CD14-positive monocyte (primary cell): Measurements from ENCODE around the gene CA5A. TPM values are rescaled to one million over a fixed set of nuclear protein-coding genes. Genes with fewer than 3 reads are reported as not detected.

Source experiments
- DNase-seq, 3 donors: peaks; one replicate each; pipeline ENCODE4 v3.0.0-alpha.2; 2011 to 2022
- H2AFZ ChIP-seq: 2 replicates; pipeline ENCODE4 v1.6.0; 2012; ENCODE audit warnings: mild to moderate bottlenecking, low read depth, low read length, inconsistent platforms; ENCODE audit not compliant: insufficient read depth, poor library complexity, severe bottlenecking
- H3K27ac ChIP-seq, 2 donors: 1 replicate in 1 of 2; 2 replicates in 1 of 2; pipeline ENCODE4 v1.5.1; 2012 to 2013; ENCODE audit warnings: low read length in 2 of 2, control low read depth in 1 of 2, inconsistent platforms in 1 of 2, low read depth in 1 of 2, mild to moderate bottlenecking in 1 of 2
- H3K27me3 ChIP-seq, 2 donors: one replicate each; pipeline versions ENCODE4 v1.6.0 to v1.6.1; 2011 to 2013; ENCODE audit warnings: low read length in 2 of 2; ENCODE audit not compliant: control insufficient read depth in 2 of 2, insufficient read depth in 2 of 2
- H3K36me3 ChIP-seq, 2 donors: replicated peaks in 1 of 2; 1 replicate in 1 of 2; 2 replicates in 1 of 2; pipeline versions ENCODE4 v1.5.1 to v1.6.1; 2012 to 2013; ENCODE audit warnings: low read length in 2 of 2, control low read depth in 1 of 2, inconsistent platforms in 1 of 2, mild to moderate bottlenecking in 1 of 2; ENCODE audit not compliant: insufficient read depth in 2 of 2, control insufficient read depth in 1 of 2
- H3K4me1 ChIP-seq, 2 donors: 1 replicate in 1 of 2; 2 replicates in 1 of 2; pipeline versions ENCODE4 v1.5.1 to v1.6.1; 2012 to 2013; ENCODE audit warnings: low read length in 2 of 2, control low read depth in 1 of 2, inconsistent platforms in 1 of 2, mild to moderate bottlenecking in 1 of 2, moderate library complexity in 1 of 2; ENCODE audit not compliant: insufficient read depth in 2 of 2, control insufficient read depth in 1 of 2
- H3K4me2 ChIP-seq: replicated peaks from 2 replicates; pipeline ENCODE3; 2012; ENCODE audit warnings: low read length, moderate library complexity, mild to moderate bottlenecking; ENCODE audit not compliant: poor library complexity, severe bottlenecking; ENCODE audit errors: extremely low read depth
- H3K4me3 ChIP-seq, 3 experiments: fragments of 200-600 bp in 1 of 3; sonication (generic) in 1 of 3; replicated peaks in 1 of 3; 1 replicate in 2 of 3; 2 replicates in 1 of 3; pipeline ENCODE4 v1.5.1; 2011 to 2013; ENCODE audit warnings: low read length in 3 of 3, mild to moderate bottlenecking in 3 of 3, control low read depth in 2 of 3, low read depth in 2 of 3, inconsistent platforms in 1 of 3, moderate library complexity in 1 of 3
- H3K79me2 ChIP-seq: 2 replicates; pipeline ENCODE4 v1.6.0; 2012; ENCODE audit warnings: mild to moderate bottlenecking, control low read depth, inconsistent platforms, low read length, moderate library complexity; ENCODE audit not compliant: insufficient read depth
- H3K9ac ChIP-seq: 2 replicates; pipeline ENCODE4 v1.6.0; 2017; ENCODE audit warnings: low read length, mild to moderate bottlenecking; ENCODE audit not compliant: insufficient read depth, poor library complexity, severe bottlenecking
- H3K9me3 ChIP-seq, 2 donors: replicated peaks in 1 of 2; 1 replicate in 1 of 2; 2 replicates in 1 of 2; pipeline versions ENCODE4 v1.5.1 to v1.6.1; 2012 to 2013; ENCODE audit warnings: low read length in 2 of 2, control low read depth in 1 of 2; ENCODE audit not compliant: control insufficient read depth in 1 of 2, insufficient read depth in 1 of 2
- H4K20me1 ChIP-seq: 2 replicates; pipeline ENCODE4 v1.6.0; 2012; ENCODE audit warnings: mild to moderate bottlenecking, low read length, control low read depth, moderate library complexity; ENCODE audit not compliant: insufficient read depth
- H3K27ac Mint-ChIP-seq, 7 donors: one replicate each; pipeline ENCODE4 v1.8.0; 2020; ENCODE audit warnings: mild to moderate bottlenecking in 7 of 7, mixed read lengths in 7 of 7, moderate library complexity in 6 of 7, inconsistent platforms in 2 of 7
- H3K27me3 Mint-ChIP-seq, 3 donors: one replicate each; pipeline ENCODE4 v1.8.0; 2021 to 2022; ENCODE audit warnings: low read depth in 3 of 3, mild to moderate bottlenecking in 3 of 3, mixed read lengths in 3 of 3, moderate library complexity in 3 of 3, inconsistent platforms in 1 of 3
- H3K36me3 Mint-ChIP-seq, 2 donors: one replicate each; pipeline ENCODE4 v1.8.0; 2020; ENCODE audit warnings: mixed read lengths in 2 of 2, inconsistent platforms in 1 of 2, mild to moderate bottlenecking in 1 of 2
- H3K4me1 Mint-ChIP-seq: one replicate; pipeline ENCODE4 v1.8.0; 2020; ENCODE audit warnings: mild to moderate bottlenecking, mixed read lengths
- H3K4me3 Mint-ChIP-seq, 2 donors: one replicate each; pipeline ENCODE4 v1.8.0; 2020; ENCODE audit warnings: mild to moderate bottlenecking in 2 of 2, mixed read lengths in 2 of 2, moderate library complexity in 1 of 2
- H3K9me3 Mint-ChIP-seq, 7 donors: one replicate each; pipeline ENCODE4 v1.8.0; 2020 to 2022; ENCODE audit warnings: mixed read lengths in 7 of 7, mild to moderate bottlenecking in 6 of 7, moderate library complexity in 6 of 7, inconsistent platforms in 2 of 7
- WGBS: methylation state at CpG from one replicate; pipeline ENCODE4 v1.1.5; 2013; ENCODE audit warnings: missing lambda C conversion rate; ENCODE audit not compliant: insufficient coverage; 5-methylcytosine and 5-hydroxymethylcytosine counted together
- intact Hi-C, 2 donors: fragments of 100-400 bp; cut with micrococcal nuclease; formaldehyde crosslinking; loops; one replicate each; pipeline versions ENCODE4 v1.15.0 to v1.15.1; 2023
- polyA plus RNA-seq, 3 donors: library from polyadenylated mRNA; depleted of rRNA in 1 of 3; unstranded in 2 of 3; stranded (reverse) in 1 of 3; fragments of 300-500 nt in 2 of 3; fragments of >200 nt in 1 of 3; fragmentation: Illumina TruSeq in 2 of 3; gene quantifications; 1 replicate in 2 of 3; 2 replicates in 1 of 3; pipeline ENCODE4 v1.2.3, GENCODE V29; 2012 to 2021
- TF ChIP-seq, protein P1 (sequence below): fragments of 200-600 bp; IDR thresholded peaks from one replicate; pipeline ENCODE4 v1.8.0; 2022; ENCODE audit warnings: antibody characterized with exemption, mild to moderate bottlenecking

The CA5A gene
- polyA plus RNA-seq, 3 donors, result not detected

DNA sequence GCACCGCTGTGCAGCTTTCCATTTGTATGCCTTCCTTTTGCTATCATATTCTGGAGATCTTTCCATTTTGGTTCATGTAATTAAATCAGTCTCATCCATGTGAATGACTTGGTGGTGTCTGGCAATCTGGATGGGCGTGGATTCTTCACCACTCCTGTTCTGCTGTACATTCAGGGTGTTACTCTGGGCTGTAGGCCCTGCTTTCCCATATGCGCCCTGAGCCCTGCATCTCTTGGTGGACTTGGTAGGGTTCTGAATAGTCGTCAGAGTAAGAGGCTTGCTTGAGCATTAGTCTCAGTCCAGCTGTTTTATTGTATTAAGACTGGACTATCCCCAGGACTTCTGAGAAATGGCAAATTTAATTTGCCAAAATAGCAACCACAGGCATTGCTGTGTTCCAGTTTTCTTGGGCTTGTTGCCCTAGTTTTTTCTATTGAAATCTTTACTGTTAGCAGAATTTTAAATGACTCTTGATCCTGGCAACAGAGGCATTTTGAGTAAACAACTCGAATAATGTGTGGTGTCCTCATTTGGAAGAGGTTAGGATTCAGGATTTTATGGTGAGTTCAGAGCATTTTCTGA, 29.8 kb upstream of the CA5A start:
- H3K27me3 Mint-ChIP-seq, result no peaks in the 10 kb centered on the region
- Histone ChIP-seq H3K4me3 (no peak overlapping the region), H3K79me2 (peaks cover 92% of the 10 kb centered on the region), H3K27ac (peak overlapping the region in 1 of 2 donors; percentile 2), H3K4me1 (peaks cover 19 to 25% of the 10 kb centered on the region in 2 donors), H3K36me3 (peaks cover under 1 to 25% of the 10 kb centered on the region in 2 donors), H3K9ac (no peak overlapping the region), H3K27me3 (no peaks in the 10 kb centered on the region), H3K9me3 (peaks cover 7% of the 10 kb centered on the region in 2 donors), H2AFZ (peak overlapping the region; percentile 66), H4K20me1 (peaks cover 69% of the 10 kb centered on the region), H3K4me2 (no peak overlapping the region)
- no peak for DNase-seq
- intact Hi-C loops, result no loop called here
- H3K27ac Mint-ChIP-seq, result peak overlapping the region in 4 of 7 donors; percentile 67 to 82 (median 72)
- H3K36me3 Mint-ChIP-seq, result peaks cover 38 to 45% of the 10 kb centered on the region in 2 donors
- TF ChIP-seq, protein P1, sequence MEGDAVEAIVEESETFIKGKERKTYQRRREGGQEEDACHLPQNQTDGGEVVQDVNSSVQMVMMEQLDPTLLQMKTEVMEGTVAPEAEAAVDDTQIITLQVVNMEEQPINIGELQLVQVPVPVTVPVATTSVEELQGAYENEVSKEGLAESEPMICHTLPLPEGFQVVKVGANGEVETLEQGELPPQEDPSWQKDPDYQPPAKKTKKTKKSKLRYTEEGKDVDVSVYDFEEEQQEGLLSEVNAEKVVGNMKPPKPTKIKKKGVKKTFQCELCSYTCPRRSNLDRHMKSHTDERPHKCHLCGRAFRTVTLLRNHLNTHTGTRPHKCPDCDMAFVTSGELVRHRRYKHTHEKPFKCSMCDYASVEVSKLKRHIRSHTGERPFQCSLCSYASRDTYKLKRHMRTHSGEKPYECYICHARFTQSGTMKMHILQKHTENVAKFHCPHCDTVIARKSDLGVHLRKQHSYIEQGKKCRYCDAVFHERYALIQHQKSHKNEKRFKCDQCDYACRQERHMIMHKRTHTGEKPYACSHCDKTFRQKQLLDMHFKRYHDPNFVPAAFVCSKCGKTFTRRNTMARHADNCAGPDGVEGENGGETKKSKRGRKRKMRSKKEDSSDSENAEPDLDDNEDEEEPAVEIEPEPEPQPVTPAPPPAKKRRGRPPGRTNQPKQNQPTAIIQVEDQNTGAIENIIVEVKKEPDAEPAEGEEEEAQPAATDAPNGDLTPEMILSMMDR, result no peak
- H3K4me1 Mint-ChIP-seq, result peaks cover 38% of the 10 kb centered on the region
- H3K9me3 Mint-ChIP-seq, result peaks cover 4 to 9% (median 6%) of the 10 kb centered on the region in 7 donors
- 88% methylated on average over 5 of the region's 5 CpGs for WGBS
- H3K4me3 Mint-ChIP-seq, result no peak overlapping the region

DNA sequence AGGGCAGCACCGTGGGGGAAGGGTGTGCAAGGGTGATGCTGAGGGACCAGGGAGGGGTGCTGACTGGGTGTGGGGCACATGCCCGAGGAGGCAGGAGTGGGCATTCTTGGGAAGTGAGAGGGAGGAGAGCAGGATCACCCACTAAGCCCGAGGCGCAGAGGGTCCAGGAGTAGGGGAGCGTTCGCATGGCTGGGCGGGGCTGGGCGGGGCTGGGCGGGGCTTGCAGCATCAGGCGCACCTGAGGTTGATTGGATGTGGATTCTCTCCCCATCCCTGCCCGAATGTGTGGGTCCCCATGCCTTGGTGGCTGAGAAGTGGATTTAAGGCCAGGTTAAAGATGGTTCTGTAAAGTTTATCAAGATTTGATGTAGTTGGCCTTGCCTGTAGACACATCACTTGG, 29.1 kb upstream of the CA5A start:
- peaks cover 38 to 43% of the 10 kb centered on the region in 2 donors for H3K36me3 Mint-ChIP-seq
- H3K36me3 ChIP-seq, result peaks cover 0 to 21% of the 10 kb centered on the region in 2 donors
- WGBS, result 91% methylated on average over 7 of the region's 11 CpGs
- no peak overlapping the region for H3K4me3 Mint-ChIP-seq
- H3K4me1 Mint-ChIP-seq, result peaks cover 40% of the 10 kb centered on the region
- H3K79me2 ChIP-seq, result peaks cover 92% of the 10 kb centered on the region
- peak overlapping the region in 2 of 7 donors; percentile 78 to 84 for H3K27ac Mint-ChIP-seq
- no peaks in the 10 kb centered on the region for H3K9me3 ChIP-seq
- H3K9ac ChIP-seq, result no peak overlapping the region
- no peaks in the 10 kb centered on the region for H3K27me3 Mint-ChIP-seq
- no peak overlapping the region for H3K27ac ChIP-seq
- TF ChIP-seq, protein P1, result no peak
- H3K4me2 ChIP-seq, result no peak overlapping the region
- no peaks in the 10 kb centered on the region for H3K27me3 ChIP-seq
- intact Hi-C loops, result no loop called here
- peaks cover 0 to 2% (median 0%) of the 10 kb centered on the region in 7 donors for H3K9me3 Mint-ChIP-seq
- no peak overlapping the region for H3K4me3 ChIP-seq
- peaks cover 19 to 27% of the 10 kb centered on the region in 2 donors for H3K4me1 ChIP-seq
- no peak overlapping the region for H2AFZ ChIP-seq
- peaks cover 62% of the 10 kb centered on the region for H4K20me1 ChIP-seq
- DNase-seq, result no peak
